HG02642 (cell line): ENCODE data around the gene ENOX2.

Experiments used
- ATAC-seq: cut with Tn5 transposase; IDR thresholded peaks from one replicate; pipeline ENCODE4 v1.9.1; 2021; ENCODE audit warnings: mild to moderate bottlenecking; ENCODE audit not compliant: unreplicated experiment, poor library complexity

ENOX2 gene

DNA sequence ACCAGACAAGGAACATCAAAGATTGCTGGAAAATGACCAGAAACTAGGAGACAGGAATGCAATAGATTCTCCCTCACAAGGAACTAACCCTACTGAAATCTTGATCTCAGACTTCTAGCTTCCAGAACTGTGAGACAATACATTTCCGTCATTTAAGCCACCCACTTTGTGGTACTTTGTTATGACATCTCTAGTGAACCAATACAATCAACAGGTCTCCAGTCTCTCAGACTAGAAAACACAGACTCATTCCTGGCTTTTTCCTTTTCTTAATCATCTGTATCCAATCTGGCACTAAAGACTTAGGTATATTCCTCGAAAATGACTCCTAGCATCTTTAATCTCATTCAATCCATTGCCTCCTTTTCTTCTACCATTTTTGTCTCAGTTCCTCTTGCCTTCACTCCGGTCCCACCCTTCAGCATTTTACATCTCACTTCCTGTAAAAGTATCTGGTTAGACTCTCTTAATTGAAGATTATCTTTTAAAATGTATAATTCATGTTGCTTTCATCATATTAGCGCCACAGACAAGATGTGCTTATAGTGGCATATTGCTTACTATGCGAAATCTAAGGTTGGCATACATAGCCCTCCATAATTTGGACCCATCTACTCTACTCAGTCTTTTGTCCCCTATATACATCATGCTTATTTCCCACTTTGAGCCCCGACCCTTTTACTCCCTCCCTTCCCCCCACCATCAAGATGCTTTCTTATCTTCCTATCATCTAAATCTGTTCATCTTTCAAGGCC lies 250.0 kb downstream of the ENOX2 start:
- no peak for ATAC-seq

DNA sequence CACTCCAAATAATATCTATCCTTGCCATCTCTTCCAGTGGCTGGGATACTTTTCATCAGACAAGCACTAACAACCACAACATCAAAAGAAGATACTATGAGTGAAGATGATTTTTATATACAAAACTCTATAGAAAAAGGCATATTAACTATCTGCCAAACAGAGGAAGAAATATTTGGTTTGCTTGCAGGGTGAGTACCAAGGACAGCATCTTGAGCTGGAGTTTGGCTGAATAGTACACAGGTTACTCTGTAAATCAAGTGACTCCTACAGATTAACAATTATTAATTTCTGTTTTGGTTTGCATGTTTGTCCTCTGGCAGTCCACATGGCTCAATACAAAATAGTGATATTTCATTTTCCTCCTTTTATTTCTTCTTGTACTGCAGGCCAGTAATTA lies 253.3 kb downstream of the ENOX2 start:
- no peak for ATAC-seq

DNA sequence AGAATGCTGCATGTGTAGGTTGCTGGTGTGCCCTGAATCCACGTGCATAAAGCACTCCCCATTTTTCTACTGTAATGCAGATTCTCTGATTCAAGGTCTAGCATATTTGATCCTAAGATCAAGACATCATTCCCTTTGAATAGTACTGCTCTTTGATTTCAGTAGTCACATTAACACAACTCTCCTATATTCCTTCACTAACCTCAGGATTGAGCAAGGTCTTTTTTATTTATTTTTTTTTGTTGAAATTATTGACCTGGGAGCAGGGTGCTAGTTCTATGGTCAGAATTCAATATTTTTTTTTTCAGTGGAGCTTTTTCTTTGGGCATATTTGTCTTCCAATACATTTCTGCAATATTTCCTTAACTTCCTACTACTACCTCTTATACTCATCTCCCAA lies 255.5 kb downstream of the ENOX2 start:
- ATAC-seq, result no peak

DNA sequence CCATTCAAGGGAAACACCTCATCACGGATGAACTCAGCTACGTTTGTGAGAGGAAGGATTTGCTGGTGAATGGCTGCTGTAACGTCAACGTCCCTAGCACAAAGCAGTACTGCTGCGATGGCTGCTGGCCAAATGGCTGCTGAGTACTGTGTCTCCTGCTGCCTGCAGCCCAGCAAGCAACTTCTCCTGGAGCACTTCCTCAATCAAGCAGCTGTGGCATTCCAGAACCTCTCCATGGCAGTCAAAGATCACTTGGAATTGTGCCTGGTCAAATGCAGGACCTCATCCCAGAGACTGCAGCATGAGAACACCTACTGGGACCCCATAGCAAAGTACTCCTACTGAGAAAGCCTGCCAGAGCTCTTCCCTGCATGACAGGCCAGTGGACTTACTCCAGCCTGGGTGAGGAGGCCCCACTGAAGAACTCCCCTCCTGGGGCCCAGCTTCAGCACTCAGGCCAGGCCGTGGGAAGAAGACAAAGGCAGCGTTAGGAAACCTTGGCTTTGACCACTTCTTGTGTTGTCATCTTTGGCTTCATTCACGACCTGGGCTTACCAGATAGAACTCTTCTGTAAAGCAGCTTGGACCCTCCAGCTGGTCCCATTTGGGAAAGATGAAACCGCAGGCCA lies 256.9 kb downstream of the ENOX2 start:
- ATAC-seq, result no peak

DNA sequence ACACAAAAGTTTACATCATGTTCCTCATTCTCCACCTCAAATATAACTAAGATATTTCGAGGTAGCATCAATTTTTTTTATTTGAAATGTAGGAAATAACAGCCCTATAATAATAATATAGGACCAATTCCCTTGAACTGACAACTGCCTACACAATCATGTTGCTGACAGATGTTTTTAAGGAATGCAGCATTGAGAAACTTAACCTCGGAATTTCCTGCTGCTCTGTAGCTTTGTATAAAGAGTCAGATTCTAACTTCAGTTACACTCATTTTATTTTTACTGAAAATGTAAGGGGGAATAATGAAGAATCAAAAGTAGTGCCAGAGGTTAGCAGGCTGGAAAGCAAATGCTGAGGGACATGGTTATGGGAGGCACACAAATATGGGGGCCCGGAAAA lies 265.4 kb downstream of the ENOX2 start:
- ATAC-seq, result no peak

DNA sequence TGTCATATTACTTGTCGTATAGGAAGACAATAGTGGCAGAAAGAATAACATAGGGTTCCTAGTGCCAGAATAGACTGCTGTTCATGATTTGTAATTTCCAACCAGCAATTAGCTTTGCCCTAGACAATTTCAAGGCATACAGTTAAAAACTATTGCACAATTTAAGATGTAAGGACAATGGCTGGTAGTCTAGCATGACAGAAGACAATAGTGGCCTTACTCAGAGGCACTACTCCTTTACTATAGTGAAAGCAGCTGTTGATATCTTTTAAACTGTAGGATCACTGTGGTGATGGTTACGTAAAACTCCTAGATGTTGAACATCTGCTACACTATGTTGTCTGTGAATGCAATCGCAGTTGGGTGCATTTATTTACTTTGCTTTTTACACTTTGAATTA lies 266.7 kb downstream of the ENOX2 start:
- ATAC-seq, result no peak

DNA sequence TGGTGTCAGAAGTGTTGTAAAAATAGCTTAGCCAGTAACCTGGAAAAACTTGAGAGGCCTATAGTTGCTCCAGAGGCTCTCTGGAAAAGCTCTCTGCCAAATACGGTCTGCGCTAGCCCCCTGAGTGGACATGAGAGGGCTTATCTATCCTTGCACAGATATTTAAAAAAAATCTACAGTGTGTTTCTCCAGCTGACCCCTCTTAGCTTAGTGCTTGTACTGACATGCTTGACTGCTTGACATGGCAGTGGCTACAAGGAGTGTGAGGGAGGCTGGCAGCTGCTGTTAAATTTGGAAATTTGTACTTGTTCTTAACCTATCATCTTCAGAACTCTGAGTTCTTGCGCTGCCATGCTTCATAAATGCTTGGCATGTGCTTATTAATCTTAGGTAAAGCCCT lies 272.0 kb downstream of the ENOX2 start:
- ATAC-seq, result no peak

DNA sequence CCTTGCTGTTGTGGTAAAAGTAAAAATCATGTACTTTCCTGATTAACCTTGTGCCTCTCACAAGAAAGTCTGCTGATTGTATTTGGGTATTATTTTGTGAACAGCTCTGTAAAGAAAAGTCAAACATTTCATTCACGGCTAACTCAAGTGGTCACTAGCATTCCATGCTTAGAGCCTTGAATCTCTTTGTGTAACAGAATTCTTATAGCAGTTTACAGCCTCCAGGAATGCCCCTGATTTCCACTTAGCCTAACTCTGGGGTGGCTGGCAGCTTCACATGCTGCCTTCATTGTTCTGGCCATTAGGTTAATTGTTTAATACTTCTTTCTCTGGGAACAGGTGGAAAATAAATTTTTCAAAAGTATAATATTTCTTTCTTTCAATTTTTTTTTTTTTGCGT lies 274.5 kb downstream of the ENOX2 start:
- no peak for ATAC-seq

DNA sequence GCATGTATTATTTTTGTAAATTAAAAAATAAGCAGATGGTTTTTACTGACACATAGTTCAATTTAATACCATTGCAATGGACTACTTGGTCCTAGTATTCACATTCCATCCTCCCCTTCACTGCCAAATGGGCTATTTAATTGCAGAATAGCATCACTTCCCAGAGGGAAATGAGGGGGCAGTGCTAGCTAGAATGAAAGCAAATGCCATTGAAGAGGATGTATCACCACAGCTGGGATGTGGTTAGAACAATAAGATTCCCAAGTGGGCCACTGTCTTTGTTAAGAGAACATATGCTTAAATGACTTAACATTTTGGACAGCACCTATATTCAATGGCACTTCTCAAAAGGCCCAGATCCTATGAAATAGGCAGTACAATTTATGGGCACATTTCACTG lies 276.5 kb downstream of the ENOX2 start:
- no peak for ATAC-seq

DNA sequence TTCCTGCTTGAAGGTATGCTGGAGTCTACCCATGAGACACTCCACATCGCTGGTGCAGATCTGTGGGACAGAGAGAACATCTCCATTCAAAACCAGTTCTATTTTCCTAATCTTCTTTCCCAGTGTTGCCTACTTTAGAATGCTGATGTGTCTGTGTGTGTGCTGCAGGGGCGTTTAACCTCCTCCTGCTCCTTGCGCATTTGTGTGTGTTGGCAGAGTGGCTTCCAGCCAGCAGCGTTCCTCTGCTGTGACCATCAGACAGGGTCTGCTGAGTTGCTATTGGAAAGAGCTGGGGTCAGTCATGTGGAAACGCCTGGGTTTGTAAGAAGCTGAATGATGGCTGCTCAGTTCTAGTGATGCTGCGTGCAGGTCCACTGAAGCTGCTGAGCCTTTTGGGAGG lies 277.6 kb downstream of the ENOX2 start:
- no peak for ATAC-seq

DNA sequence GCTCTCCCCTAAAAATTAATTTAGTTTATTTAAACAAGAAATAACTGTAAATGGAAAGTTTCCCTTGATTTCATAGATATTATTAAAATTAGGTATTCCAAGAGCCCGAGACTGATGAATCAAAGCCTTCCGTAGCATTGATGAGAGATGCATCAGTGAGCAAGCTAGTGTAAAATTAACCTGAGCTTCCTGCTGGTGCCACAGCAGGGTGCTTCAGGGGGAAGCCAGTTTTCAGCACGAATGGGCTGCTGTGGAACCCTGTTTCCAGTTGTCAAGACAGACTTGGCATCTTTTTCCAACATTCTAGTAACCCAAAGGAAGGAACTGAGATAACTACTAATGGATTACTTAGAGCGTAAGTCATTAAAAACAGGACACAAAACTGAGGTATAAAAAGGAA lies 279.5 kb downstream of the ENOX2 start:
- ATAC-seq, result no peak

DNA sequence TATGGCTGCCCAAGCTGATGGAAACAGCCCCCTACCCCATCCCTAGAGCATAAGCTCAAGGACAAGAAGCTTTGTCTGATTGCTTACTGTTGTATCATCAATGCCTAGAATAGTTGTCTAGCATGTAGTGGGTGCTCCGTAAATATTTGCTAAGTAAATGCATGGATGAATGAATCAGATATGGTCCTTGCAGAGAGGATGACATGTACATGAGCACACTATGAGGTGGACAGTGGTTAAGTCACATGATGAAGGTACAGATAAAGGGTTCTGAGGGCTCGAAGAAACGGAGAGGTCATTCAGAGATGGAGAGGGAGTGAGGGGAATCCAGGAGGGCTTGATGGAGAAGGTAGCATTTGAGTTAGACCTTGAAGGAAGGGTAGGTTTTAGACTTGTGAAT lies 287.1 kb downstream of the ENOX2 start:
- no peak for ATAC-seq

DNA sequence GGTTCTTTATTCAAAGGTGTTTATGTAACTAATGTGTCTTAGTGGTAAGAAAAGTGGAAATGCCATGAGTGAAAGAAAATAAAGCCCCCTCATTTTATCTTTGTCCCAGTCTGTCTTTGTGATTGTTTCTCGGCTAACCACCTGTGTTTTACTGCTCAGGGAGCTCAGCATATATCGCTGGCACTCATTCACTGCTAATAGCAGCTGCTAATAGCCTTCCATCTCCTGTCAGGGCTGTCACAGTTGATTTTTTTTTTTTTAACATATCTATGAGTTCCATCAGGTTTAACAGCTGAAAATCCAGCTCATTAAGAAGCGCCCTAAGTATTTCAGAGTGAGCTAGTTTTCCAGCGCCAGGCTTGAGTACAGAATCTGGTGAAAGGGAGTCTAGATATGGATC lies 295.6 kb downstream of the ENOX2 start:
- ATAC-seq, result no peak

DNA sequence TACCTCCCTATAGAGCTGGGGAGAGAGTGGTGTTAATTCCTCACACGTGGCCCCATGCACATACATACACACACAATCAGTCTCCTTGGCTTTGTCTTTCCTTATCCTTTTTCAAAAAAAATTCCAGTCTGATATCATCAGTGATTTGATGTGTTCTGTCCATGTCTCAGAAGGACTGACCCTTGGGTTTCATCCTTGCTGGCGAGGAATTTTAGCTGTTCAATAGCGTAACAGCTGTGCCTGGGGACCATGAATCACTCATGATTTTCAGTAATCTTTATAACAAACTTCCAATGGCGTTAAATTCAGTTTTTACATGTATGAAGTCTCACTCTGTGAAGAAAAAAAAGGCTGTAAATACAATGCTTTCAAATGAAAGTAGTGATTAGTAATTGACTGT lies 296.6 kb downstream of the ENOX2 start:
- ATAC-seq, result no peak

DNA sequence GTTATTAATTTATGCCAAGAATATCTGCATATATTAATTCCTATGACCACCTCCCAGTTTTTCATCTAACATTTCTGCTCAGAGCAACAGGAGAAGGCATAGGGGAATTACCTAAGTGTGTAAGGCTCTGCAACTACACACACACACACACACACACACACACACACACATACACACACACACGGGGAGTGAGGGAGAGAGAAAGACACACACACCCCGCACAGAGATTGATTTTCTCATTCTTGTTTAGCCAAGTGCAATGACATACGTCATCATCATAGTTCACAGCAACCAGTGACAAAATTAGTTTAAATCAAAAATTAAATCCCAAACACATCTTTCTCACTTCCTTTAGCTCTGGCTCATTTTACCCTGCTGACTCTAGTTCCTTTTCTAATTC lies 298.1 kb downstream of the ENOX2 start:
- no peak for ATAC-seq

DNA sequence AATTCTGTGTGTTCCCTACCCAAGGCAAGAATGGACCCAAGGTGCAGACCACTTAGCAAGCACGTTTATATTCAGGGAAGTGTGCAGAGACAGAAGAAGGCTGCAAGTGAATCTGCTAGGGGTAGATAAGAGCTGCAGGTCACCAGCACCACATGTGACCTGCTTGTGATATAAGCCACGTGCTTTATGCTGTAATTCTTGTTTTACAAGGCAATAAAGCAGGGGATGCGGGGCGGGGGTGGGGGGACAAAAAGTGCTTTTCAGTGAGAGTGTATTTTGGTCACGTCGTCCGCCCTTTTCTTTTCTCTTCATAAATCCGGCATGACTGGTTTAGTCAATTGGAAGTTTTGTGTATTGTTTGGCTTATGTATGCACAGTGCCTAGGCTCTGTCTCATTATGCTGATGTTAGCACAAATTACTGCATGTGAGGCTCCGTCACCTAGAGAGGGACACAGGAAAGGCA lies 308.5 kb downstream of the ENOX2 start:
- ATAC-seq, result no peak

DNA sequence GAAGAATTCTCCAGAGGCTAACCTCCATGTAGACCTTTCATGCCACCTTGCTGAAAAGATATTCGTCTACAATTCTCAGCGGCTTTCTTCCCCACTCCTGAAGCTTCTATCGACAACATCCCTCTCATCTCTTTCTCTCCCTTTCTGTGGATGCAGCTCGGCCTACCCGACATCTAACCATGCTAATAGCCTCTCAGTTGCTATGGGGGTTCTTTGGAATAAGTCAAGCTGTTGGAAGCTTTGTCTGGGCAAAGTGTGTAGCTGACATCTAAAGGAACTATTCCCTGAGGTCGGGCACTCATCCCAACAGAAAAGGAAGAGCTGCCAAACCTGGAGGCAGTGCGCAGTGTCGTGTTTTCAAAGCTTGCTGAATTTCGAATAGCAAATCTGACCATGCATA lies 309.1 kb downstream of the ENOX2 start:
- no peak for ATAC-seq

DNA sequence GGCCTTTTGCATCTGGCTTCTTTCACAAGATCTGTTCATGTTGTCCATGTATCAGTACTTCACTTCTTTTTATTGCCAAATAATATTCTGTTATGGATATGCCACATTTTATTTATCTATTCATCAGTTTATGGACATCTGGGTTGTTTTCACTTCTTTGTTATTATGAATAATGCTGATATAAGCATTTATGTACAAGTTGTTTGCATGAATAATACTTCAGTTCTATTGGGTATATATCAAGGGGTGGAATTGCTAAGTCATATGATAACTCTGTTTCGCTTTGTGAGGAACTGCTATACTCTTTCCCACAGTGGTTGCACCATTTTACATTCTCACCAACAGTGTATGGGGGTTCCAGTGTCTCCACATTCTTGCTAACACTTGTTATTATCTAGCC lies 310.8 kb downstream of the ENOX2 start:
- no peak for ATAC-seq

DNA sequence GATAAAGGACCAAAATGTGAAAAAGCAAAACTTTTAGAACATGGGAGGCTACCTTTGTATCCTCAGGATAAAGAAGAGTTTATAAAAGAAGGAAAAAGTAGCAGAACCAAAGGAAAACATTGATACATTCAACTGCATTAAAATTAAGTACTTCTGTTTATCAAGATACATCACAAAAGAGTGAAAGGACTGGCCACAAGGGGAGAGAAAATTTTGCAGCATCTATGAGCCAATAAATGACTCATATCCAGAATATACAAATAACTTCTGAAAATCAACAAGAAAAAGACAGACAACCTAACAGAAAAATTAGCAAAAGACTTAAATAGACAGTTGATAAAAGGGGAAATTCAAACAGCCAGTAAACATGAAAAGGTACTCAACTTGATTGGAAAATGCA lies 324.1 kb downstream of the ENOX2 start:
- no peak for ATAC-seq

DNA sequence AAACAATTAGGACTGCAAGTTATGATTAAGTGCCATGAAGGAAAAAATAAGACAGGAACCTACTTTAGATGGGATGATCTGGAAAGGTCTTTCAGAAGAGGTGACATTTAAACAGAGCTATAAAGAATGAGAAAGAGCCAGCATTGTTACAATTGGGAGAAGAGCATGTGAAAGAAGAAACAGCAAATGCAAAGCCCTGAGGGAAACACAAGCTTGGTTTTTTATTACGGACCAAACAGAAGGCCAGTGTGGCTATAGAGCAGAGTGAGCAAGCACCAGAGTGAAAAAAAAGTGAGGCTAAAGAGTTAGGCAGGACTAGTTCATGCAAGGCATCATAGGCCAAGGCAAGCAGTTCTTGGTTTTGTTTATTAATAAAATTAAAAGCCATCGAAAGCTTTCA lies 325.6 kb downstream of the ENOX2 start:
- no peak for ATAC-seq

DNA sequence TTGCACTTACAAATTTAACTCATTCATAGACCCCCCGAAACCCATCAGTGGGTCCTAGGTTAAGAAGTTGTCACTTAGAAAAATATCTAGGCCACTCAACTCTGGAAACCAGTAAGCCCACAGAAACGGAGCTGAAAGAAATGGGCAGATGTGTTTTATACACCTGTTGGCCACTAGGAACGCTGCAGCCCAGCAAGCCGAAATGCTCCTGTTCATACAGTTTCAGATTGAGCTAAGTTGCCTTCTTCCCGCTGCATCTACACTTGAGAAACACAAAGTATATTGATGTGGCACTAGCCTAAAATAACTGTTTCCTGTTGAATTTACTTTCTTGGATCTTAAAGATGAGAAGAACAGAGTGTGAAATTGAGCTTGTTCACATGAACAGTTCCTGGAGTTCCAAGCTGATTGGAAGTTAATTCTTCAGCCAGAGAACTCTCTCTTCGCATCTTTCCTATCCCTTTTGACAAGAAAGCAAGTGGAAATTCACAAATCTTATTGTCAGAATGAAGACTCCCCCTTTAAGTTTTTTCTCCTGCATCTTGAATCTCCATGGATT lies 327.1 kb downstream of the ENOX2 start:
- ATAC-seq, result no peak
